Esophagus squamous epithelium (tissue), 5 donors: ENCODE measurements around the gene DTX4. TPM values are rescaled to one million over a fixed set of nuclear protein-coding genes. Genes with fewer than 3 reads are reported as not detected.

Experiments
- DNase-seq: peaks from one replicate; lab custom pipeline; 2025; lab: John Stamatoyannopoulos, UW
- H3K27ac ChIP-seq, 4 donors: fragments of 200-600 bp; sonication (generic); one replicate each; pipeline ENCODE4 v1.5.1; 2016 to 2019; ENCODE audit warnings: mild to moderate bottlenecking in 1 of 4
- H3K27me3 ChIP-seq, 4 donors: fragments of 200-600 bp; sonication (generic); 1 replicate in 3 of 4; 2 replicates in 1 of 4; pipeline versions ENCODE4 v1.5.1 to v1.6.0; 2017 to 2021; ENCODE audit warnings: antibody characterized with exemption in 1 of 4
- H3K36me3 ChIP-seq, 3 donors: fragments of 200-600 bp; sonication (generic); one replicate each; pipeline ENCODE4 v1.5.1; 2016 to 2019
- H3K4me1 ChIP-seq, 3 donors: fragments of 200-600 bp; sonication (generic); one replicate each; pipeline ENCODE4 v1.5.1; 2017 to 2019
- H3K4me3 ChIP-seq, 4 donors: fragments of 200-600 bp; sonication (generic); 1 replicate in 3 of 4; 2 replicates in 1 of 4; pipeline ENCODE4 v1.5.1; 2016 to 2019; ENCODE audit warnings: mild to moderate bottlenecking in 2 of 4, moderate library complexity in 1 of 4
- H3K9me3 ChIP-seq, 3 donors: fragments of 200-600 bp; sonication (generic); one replicate each; pipeline ENCODE4 v1.5.1; 2016 to 2019
- CTCF ChIP-seq, 6 experiments: fragments of 450-650 bp in 4 of 6; fragments of 200-600 bp in 2 of 6; sonication (generic) in 2 of 6; IDR thresholded peaks; one replicate each; pipeline ENCODE4 v1.5.1; 2016 to 2019; ENCODE audit warnings: antibody characterized with exemption in 6 of 6, mild to moderate bottlenecking in 4 of 6, moderate library complexity in 4 of 6
- POLR2A ChIP-seq, 4 donors: fragments of 450-650 bp; IDR thresholded peaks; one replicate each; pipeline ENCODE4 v1.6.1; 2017; ENCODE audit warnings: antibody characterized with exemption in 4 of 4, mild to moderate bottlenecking in 4 of 4, moderate library complexity in 3 of 4
- WGBS, 2 donors: methylation state at CpG; one replicate each; pipeline ENCODE4 v1.1.5; 2018; 5-methylcytosine and 5-hydroxymethylcytosine counted together
- intact Hi-C: fragments of 100-400 bp; cut with DNase I; formaldehyde crosslinking; loops from one replicate; pipeline ENCODE4 v1.15.0; 2022
- total RNA-seq, 4 donors: library from RNA; depleted of rRNA; stranded (reverse); fragments of >200 nt; gene quantifications; one replicate each; pipeline ENCODE4 v1.1.0, GENCODE V29; 2016
- donor health status: DM: yes; HTN: yes; CAD: no.

DTX4 gene
- total RNA-seq, 4 donors from 2014 or later = 2.4 to 8.4 (median 4.6) TPM

DNA sequence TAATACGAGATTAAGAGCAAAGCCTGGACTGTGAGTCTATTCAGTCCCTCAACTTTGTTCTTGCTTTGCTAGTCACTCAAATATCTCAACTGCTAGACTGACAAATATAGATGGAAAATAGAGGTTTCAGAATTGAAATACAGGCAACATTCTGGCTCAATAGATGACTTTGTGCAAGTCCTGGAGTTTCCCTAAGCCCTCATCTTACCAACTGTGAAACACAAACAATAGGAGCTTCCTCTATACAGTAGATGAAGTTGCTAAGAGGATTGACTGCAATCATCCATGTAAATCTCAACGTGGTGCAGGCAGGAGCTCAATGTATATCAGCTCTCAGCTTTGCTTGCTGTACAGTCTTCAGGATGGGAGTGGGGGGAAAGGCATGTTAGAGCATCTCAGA is 47.0 kb downstream of the DTX4 start:
- Histone ChIP-seq H3K36me3 (no peaks in the 10 kb centered on the region), H3K27ac (no peak overlapping the region), H3K9me3 (no peaks in the 10 kb centered on the region), H3K27me3 (no peaks in the 10 kb centered on the region), H3K4me3 (no peak overlapping the region), H3K4me1 (peaks cover 0 to 31% (median 6%) of the 10 kb centered on the region in 3 donors)
- no peak for TF ChIP-seq CTCF (IDR thresholded peaks at IDR 0.05)
- TF ChIP-seq POLR2A (IDR thresholded peaks at IDR 0.05) = no peak
- intact Hi-C loops = no loop called here
- WGBS, 2 donors = 47 to 52% methylated on average over 2 of the region's 2 CpGs
- DNase-seq = no peak

DNA sequence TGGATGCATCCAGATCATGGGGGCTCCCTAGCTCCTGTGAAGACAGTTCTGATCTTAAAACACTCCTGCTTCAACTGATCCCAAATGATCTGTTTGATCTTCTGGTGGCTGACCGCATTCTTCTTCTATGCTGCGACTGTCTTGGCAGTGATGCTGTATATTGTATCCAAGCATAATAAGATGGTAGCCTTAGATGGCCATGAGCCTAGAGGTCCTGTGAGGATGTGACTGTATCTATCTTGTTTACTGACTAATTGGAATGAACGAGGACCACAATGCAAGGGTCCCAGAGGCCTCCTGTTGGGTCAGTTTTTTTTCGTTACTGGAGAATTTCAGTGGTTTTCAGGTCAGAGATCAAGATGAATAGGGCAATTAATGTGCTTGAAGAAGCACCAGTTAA is 47.9 kb downstream of the DTX4 start:
- intact Hi-C loops = no loop called here
- DNase-seq = no peak
- no peak for TF ChIP-seq POLR2A (IDR thresholded peaks at IDR 0.05)
- TF ChIP-seq CTCF (IDR thresholded peaks at IDR 0.05) = no peak

DNA sequence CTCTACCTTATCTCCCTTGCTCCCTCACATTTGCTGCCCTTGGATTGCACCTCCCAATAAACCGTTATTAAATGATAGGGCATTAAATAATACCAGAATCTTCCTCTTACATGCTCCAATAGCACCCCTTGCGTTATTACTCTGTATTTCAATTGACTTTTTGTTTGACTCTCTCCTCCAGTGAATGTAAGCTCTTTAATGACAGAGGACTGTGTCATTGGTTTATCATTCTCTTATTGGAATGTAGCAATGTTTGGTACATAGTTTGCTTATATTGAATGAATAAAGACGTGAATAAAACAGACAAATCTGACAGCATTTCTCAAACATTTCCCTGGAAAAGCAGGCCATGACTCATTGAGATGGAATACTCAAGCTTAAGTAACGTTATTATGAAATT is 49.5 kb downstream of the DTX4 start:
- H3K27ac ChIP-seq = peak overlapping the region in 2 of 4 donors; percentile 6 to 18
- H3K9me3 ChIP-seq = no peaks in the 10 kb centered on the region
- no peaks in the 10 kb centered on the region for H3K27me3 ChIP-seq
- 27 to 51% methylated on average over 4 of the region's 4 CpGs for WGBS, 2 donors
- intact Hi-C loops = no loop called here
- no peaks in the 10 kb centered on the region for H3K36me3 ChIP-seq
- DNase-seq = no peak
- TF ChIP-seq POLR2A (IDR thresholded peaks at IDR 0.05) (no peak), CTCF (IDR thresholded peaks at IDR 0.05) (no peak)
- no peak overlapping the region for H3K4me3 ChIP-seq
- H3K4me1 ChIP-seq = peaks cover 0 to 32% (median 8%) of the 10 kb centered on the region in 3 donors

More for the DNA sequence above, 47.9 kb downstream of the DTX4 start:
- 72 to 74% methylated on average over 4 of the region's 4 CpGs for WGBS, 2 donors
- Histone ChIP-seq H3K4me3 (no peak overlapping the region), H3K9me3 (no peaks in the 10 kb centered on the region), H3K4me1 (peaks cover 0 to 37% (median 9%) of the 10 kb centered on the region in 3 donors), H3K27ac (no peak overlapping the region), H3K36me3 (no peaks in the 10 kb centered on the region), H3K27me3 (no peaks in the 10 kb centered on the region)

DNA sequence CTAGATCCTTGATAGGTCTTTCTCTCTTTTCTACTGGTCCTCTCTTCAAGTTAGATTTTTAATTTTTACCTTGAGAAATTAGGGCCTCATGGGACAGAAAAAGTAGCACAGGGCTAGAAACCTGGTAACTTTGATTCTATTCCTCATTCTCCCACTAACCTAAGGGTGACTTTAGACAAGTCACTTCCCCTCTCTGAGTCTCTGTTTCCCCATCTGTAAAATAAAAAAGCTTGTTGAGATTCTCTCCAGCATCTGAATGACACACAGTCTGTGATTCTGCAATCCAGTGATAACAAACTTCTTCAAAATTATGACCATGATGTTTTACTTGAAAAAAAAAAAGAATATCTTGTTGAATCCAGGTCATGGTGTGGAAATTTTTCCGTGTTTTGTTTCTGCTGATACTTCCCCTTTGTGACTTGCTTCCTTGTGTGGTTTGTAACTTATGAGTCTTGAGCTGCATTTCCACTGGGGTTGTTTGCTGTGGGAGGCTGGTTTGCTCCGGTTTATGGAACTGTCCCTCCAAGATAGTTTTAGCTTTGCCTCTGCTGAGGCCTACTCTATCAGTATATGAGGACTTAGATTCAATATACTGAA is 50.6 kb downstream of the DTX4 start:
- H3K9me3 ChIP-seq = no peaks in the 10 kb centered on the region
- WGBS, 2 donors = 60 to 71% methylated on average over 2 of the region's 2 CpGs
- no peak for DNase-seq
- H3K4me1 ChIP-seq = peaks cover 0 to 21% (median 6%) of the 10 kb centered on the region in 3 donors
- H3K4me3 ChIP-seq = no peak overlapping the region
- H3K27ac ChIP-seq = peak overlapping the region in 3 of 4 donors; percentile 23 to 70 (median 63)
- TF ChIP-seq CTCF (IDR thresholded peaks at IDR 0.05) (no peak), POLR2A (IDR thresholded peaks at IDR 0.05) (no peak)
- intact Hi-C loops = no loop called here
- H3K27me3 ChIP-seq = no peaks in the 10 kb centered on the region
- no peaks in the 10 kb centered on the region for H3K36me3 ChIP-seq

DNA sequence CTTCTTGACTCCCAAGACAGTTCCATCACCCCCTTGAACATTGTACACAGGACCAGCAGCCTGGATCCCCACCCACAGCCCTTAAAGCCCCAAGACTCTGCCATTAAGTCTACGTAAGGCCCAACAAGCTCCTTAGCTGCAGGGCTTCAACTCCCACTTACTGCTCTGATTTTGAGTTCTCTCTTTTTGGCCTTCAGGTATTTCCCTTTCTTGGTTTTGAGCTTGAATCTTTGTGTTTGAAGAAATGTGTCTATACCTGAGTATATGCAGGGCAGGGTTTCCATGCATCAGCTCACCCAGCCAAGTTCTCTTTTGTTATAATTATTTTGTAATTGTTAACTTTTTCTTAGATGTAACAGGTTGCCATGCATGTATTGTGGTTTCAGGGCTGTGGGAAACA is 51.2 kb downstream of the DTX4 start:
- H3K27me3 ChIP-seq = no peaks in the 10 kb centered on the region
- no peak for TF ChIP-seq POLR2A (IDR thresholded peaks at IDR 0.05)
- no peak for TF ChIP-seq CTCF (IDR thresholded peaks at IDR 0.05)
- DNase-seq = no peak
- peaks cover 0 to 20% (median 6%) of the 10 kb centered on the region in 3 donors for H3K4me1 ChIP-seq
- H3K27ac ChIP-seq = peak overlapping the region in 3 of 4 donors; percentile 55 to 77 (median 63)
- H3K36me3 ChIP-seq = no peaks in the 10 kb centered on the region
- 91 to 92% methylated on average over 1 of the region's 1 CpG for WGBS, 2 donors
- H3K4me3 ChIP-seq = no peak overlapping the region
- no peaks in the 10 kb centered on the region for H3K9me3 ChIP-seq
- intact Hi-C loops = no loop called here
